Frontal cortex (tissue), 4 donors: ENCODE data around the gene NRXN2. TPM values are rescaled to one million over a fixed set of nuclear protein-coding genes. Genes with fewer than 3 reads are reported as not detected.

Source experiments
- DNase-seq, 2 donors: peaks; one replicate each; pipeline ENCODE4 v3.0.0; 2012; ENCODE audit warnings: low spot score in 2 of 2
- FAIRE-seq: peaks from 2 replicates; lab custom pipeline; 2012; peaks lifted over from hg19 to GRCh38; lab: Jason Lieb, UNC
- total RNA-seq: library from RNA; depleted of rRNA; stranded (reverse); fragments of >200 nt; gene quantifications from one replicate; pipeline ENCODE4 v1.2.3, GENCODE V29; 2014
- donor health status: control.
- donor health status: control.
- donor health status: control.

The NRXN2 gene
- total RNA-seq, 1 donor from 2014 or later: 204 TPM

GRCh38 chr11:64759722-64760719 lies 37.0 kb upstream of the NRXN2 start, which contains the start of gene PYGM:
Gene PYGM, minus strand, starts transcription at chr11:64759974. Its CDS starts 76 bp downstream, at chr11:64759898.
- no peak for FAIRE-seq
- DNase-seq: peak; percentile 60 to 72

- no peak for FAIRE-seq
Measured at GRCh38 chr11:64759131-64759721, 36.2 kb upstream of the NRXN2 start.

GRCh38 chr11:64758330-64759079 lies 35.5 kb upstream of the NRXN2 start:
- FAIRE-seq (no peak), DNase-seq (no peak)

More at GRCh38 chr11:64759131-64759721, 36.2 kb upstream of the NRXN2 start:
- DNase-seq: no peak

GRCh38 chr11:64757549-64758329 lies 34.7 kb upstream of the NRXN2 start:
- DNase-seq (no peak), FAIRE-seq (no peak)

GRCh38 chr11:64755681-64756361 lies 32.8 kb upstream of the NRXN2 start:
- DNase-seq: no peak

GRCh38 chr11:64754919-64755662 lies 32.1 kb upstream of the NRXN2 start:
- no peak for FAIRE-seq
- no peak for DNase-seq

More at GRCh38 chr11:64755681-64756361, 32.8 kb upstream of the NRXN2 start:
- FAIRE-seq: no peak

GRCh38 chr11:64754124-64754918 lies 31.3 kb upstream of the NRXN2 start:
- FAIRE-seq (no peak), DNase-seq (no peak)

GRCh38 chr11:64753380-64754123 lies 30.6 kb upstream of the NRXN2 start:
- FAIRE-seq (no peak), DNase-seq (no peak)

- FAIRE-seq: no peak
- DNase-seq: no peak
Measured at GRCh38 chr11:64753019-64753379, 30.0 kb upstream of the NRXN2 start.

- DNase-seq (no peak), FAIRE-seq (no peak)
Measured at GRCh38 chr11:64752175-64752970, 29.4 kb upstream of the NRXN2 start.

GRCh38 chr11:64751580-64751979 lies 28.6 kb upstream of the NRXN2 start:
- DNase-seq: no peak
- no peak for FAIRE-seq

GRCh38 chr11:64751136-64751535 lies 28.1 kb upstream of the NRXN2 start:
- DNase-seq (no peak), FAIRE-seq (no peak)

GRCh38 chr11:64750361-64751054 lies 27.5 kb upstream of the NRXN2 start:
- FAIRE-seq (no peak), DNase-seq (no peak)

- FAIRE-seq: no peak
- DNase-seq: no peak
Measured at GRCh38 chr11:64747961-64748665, 25.1 kb upstream of the NRXN2 start.

- DNase-seq (no peak), FAIRE-seq (no peak)
Measured at GRCh38 chr11:64746486-64746885, 23.5 kb upstream of the NRXN2 start.
